Pancreas (tissue), 10 donors: ENCODE results near the gene INSYN2B. TPM values are rescaled to one million over a fixed set of nuclear protein-coding genes. Genes with fewer than 3 reads are reported as not detected.

Experiments used
- ATAC-seq, 4 donors: fragments of 200-7000 bp; cut with Tn5 transposase; one replicate each; pipeline versions ENCODE4 v1.8.0 to v1.9.1; 2020; ENCODE audit warnings: mild to moderate bottlenecking in 4 of 4, moderate library complexity in 4 of 4
- DNase-seq, 6 donors: peaks; one replicate each; pipeline ENCODE4 v3.0.0-alpha.2; 2020
- FAIRE-seq: peaks from 2 replicates; lab custom pipeline; 2012; peaks lifted over from hg19 to GRCh38; lab: Jason Lieb, UNC
- H3K27ac ChIP-seq, 4 donors: fragments of 200-600 bp; sonication (generic); 1 replicate in 3 of 4; 2 replicates in 1 of 4; pipeline versions ENCODE4 v1.5.0 to v1.8.0; 2020
- H3K27me3 ChIP-seq, 4 donors: fragments of 200-600 bp; one replicate each; pipeline ENCODE4 v1.8.0; 2021
- H3K36me3 ChIP-seq, 3 donors: fragments of 200-600 bp; sonication (generic) in 1 of 3; one replicate each; pipeline versions ENCODE4 v1.5.0 to v1.8.0; 2020 to 2021
- H3K4me1 ChIP-seq, 3 donors: fragments of 200-600 bp; one replicate each; pipeline ENCODE4 v1.8.0; 2021
- H3K4me3 ChIP-seq, 4 donors: fragments of 200-600 bp; sonication (generic) in 2 of 4; one replicate each; pipeline versions ENCODE4 v1.5.0 to v1.8.0; 2020 to 2021
- H3K9me3 ChIP-seq, 4 donors: fragments of 200-600 bp; one replicate each; pipeline ENCODE4 v1.8.0; 2021
- CTCF ChIP-seq, 4 donors: fragments of 200-600 bp; sonication (generic) in 3 of 4; IDR thresholded peaks; one replicate each; pipeline versions ENCODE4 v1.5.0 to v1.8.0; 2021; ENCODE audit warnings: antibody characterized with exemption in 4 of 4
- WGBS, 2 donors: extraction: QIAGEN DNeasy Blood & Tissue Kit; methylation state at CpG; one replicate each; pipeline ENCODE4 v1.1.7; 2013; 5-methylcytosine and 5-hydroxymethylcytosine counted together
- intact Hi-C, 3 donors: fragments of 100-400 bp; cut with DNase I; formaldehyde crosslinking; loops; one replicate each; pipeline versions ENCODE4 v1.11.1 to v1.14.2; 2022
- polyA plus RNA-seq, 2 donors: library from polyadenylated mRNA; stranded (reverse); fragments of 200-250 nt; gene quantifications; one replicate each; pipeline ENCODE4 v1.2.3, GENCODE V29; 2013
- total RNA-seq, 6 donors: library from RNA; stranded (reverse); fragmentation: NEBNext Ultra II Directional in 4 of 6; extraction: Animal tissue kit (Norgen Biotek cat#: 25700) in 4 of 6; gene quantifications; one replicate each; pipeline versions ENCODE4 v1.2.1 to v1.2.4, GENCODE V29; 2021 to 2023
- donor health status: healthy with polysubstance abuse.
- donor health status: DM: no; HTN: no; CAD: no; lungs with moderate emphysema.
- donor health status: DM: no; HTN: no; CAD: no.
- donor health status: control.
- donor health status: control.
- donor health status: Bipolar disorder and iron deficiency.
- donor health status: DM: yes; HTN: yes; CAD: no.
- donor health status: DM: no; HTN: no; CAD: no.
- donor health status: DM: no; HTN: no; CAD: no.
- donor health status: DM: yes; HTN: yes; CAD: no.

The INSYN2B gene
- total RNA-seq (not detected), polyA plus RNA-seq (under 1 TPM in 1 of 2 donors, not detected in 1; 0.02 TPM)

GRCh38 chr5:169980418-169981053, at the start of gene INSYN2B:
Gene INSYN2B, minus strand, starts transcription at chr5:169980495. Its CDS starts 96,597 bp downstream, at chr5:169883898.
- intact Hi-C loops: loop anchor here in 1 of 3 donors (10.0 kb wide), 1 partner anchor 286 kb away; no protein-coding TSS in a partner anchor
- no peaks in the 10 kb centered on the region for H3K9me3 ChIP-seq
- H3K4me3 ChIP-seq: peak within 1 kb of the TSS in 1 of 4 donors; percentile 25
- FAIRE-seq (no peak), DNase-seq (peak in 5 of 6 donors; percentile 42 to 66 (median 58)), ATAC-seq (peak; percentile 91 to 97 (median 95))
- WGBS, 2 donors: 6 to 9% methylated on average over 11 of the region's 11 CpGs
- peaks cover 0 to 3% (median 0%) of the 10 kb centered on the region in 4 donors for H3K27me3 ChIP-seq
- no peaks in the 10 kb centered on the region for H3K36me3 ChIP-seq
- peak; percentile 33 to 54 (median 47) for TF ChIP-seq CTCF (IDR thresholded peaks at IDR 0.05)
- H3K4me1 ChIP-seq: no peaks in the 10 kb centered on the region
- no peak within 1 kb of the TSS for H3K27ac ChIP-seq

GRCh38 chr5:170028124-170028523, 47.8 kb upstream of the INSYN2B start:
- no peak for TF ChIP-seq CTCF (IDR thresholded peaks at IDR 0.05)
- FAIRE-seq (no peak), DNase-seq (no peak), ATAC-seq (no peak)
- Histone ChIP-seq H3K27ac (no peak overlapping the region), H3K27me3 (peaks cover 0 to 4% (median 0%) of the 10 kb centered on the region in 4 donors), H3K36me3 (no peaks in the 10 kb centered on the region), H3K4me3 (no peak overlapping the region), H3K4me1 (no peaks in the 10 kb centered on the region), H3K9me3 (no peaks in the 10 kb centered on the region)
- WGBS, 2 donors: 19 to 20% methylated on average over 2 of the region's 2 CpGs
- intact Hi-C loops: no loop called here

GRCh38 chr5:170025853-170026252, 45.6 kb upstream of the INSYN2B start:
- ATAC-seq: no peak
- intact Hi-C loops: no loop called here
- no peak for TF ChIP-seq CTCF (IDR thresholded peaks at IDR 0.05)
- no peak overlapping the region for H3K27ac ChIP-seq
- no peak overlapping the region for H3K4me3 ChIP-seq
- no peaks in the 10 kb centered on the region for H3K9me3 ChIP-seq
- H3K36me3 ChIP-seq: no peaks in the 10 kb centered on the region
- WGBS, 2 donors: 66 to 72% methylated on average over 8 of the region's 8 CpGs
- FAIRE-seq: no peak
- H3K27me3 ChIP-seq: peaks cover 0 to 4% (median 0%) of the 10 kb centered on the region in 4 donors
- DNase-seq: no peak
- H3K4me1 ChIP-seq: no peaks in the 10 kb centered on the region

GRCh38 chr5:170021506-170021905, 41.2 kb upstream of the INSYN2B start:
- Histone ChIP-seq H3K9me3 (no peaks in the 10 kb centered on the region), H3K36me3 (no peaks in the 10 kb centered on the region), H3K4me1 (no peaks in the 10 kb centered on the region), H3K27ac (no peak overlapping the region), H3K4me3 (no peak overlapping the region), H3K27me3 (no peaks in the 10 kb centered on the region)
- TF ChIP-seq CTCF (IDR thresholded peaks at IDR 0.05): no peak
- DNase-seq (no peak), ATAC-seq (no peak), FAIRE-seq (no peak)
- intact Hi-C loops: no loop called here
- WGBS, 2 donors: 46 to 58% methylated on average over 8 of the region's 8 CpGs

GRCh38 chr5:170020423-170020822, 40.1 kb upstream of the INSYN2B start:
- Histone ChIP-seq H3K36me3 (no peaks in the 10 kb centered on the region), H3K4me3 (no peak overlapping the region), H3K27ac (no peak overlapping the region), H3K4me1 (no peaks in the 10 kb centered on the region), H3K27me3 (no peaks in the 10 kb centered on the region), H3K9me3 (no peaks in the 10 kb centered on the region)
- no peak for TF ChIP-seq CTCF (IDR thresholded peaks at IDR 0.05)
- FAIRE-seq: no peak
- 46 to 54% methylated on average over 3 of the region's 3 CpGs for WGBS, 2 donors
- no peak for ATAC-seq
- intact Hi-C loops: no loop called here
- no peak for DNase-seq
